Activated CD4-positive, alpha-beta T cell treated with anti-CD3 and anti-CD28 coated beads, Interleukin-10, Interleukin-2, amounts not matched to agents 100 ng/mL and 50 ng/mL, durations not matched to agents 16 hours and 8 hours (primary cell): Measurements from ENCODE around the gene ASS1.

Experiments
- DNase-seq: peaks from one replicate; pipeline ENCODE4 v3.0.0-alpha.2; 2020

The ASS1 gene

GRCh38 chr9:130537346-130538050, 92.7 kb downstream of the ASS1 start:
- no peak for DNase-seq

GRCh38 chr9:130539420-130540223, 94.9 kb downstream of the ASS1 start:
- DNase-seq: no peak

- DNase-seq: no peak
These were observed 96.8 kb downstream of the ASS1 start for GRCh38 chr9:130541533-130541932.

GRCh38 chr9:130542038-130542437, 97.3 kb downstream of the ASS1 start:
- DNase-seq: no peak

- DNase-seq: no peak
These were observed 97.9 kb downstream of the ASS1 start for GRCh38 chr9:130542457-130543228.

- DNase-seq: no peak
These were observed 98.6 kb downstream of the ASS1 start for GRCh38 chr9:130543368-130543767.

- DNase-seq: no peak
These were observed 99.1 kb downstream of the ASS1 start for GRCh38 chr9:130543859-130544258.

GRCh38 chr9:130544364-130544763, 99.6 kb downstream of the ASS1 start:
- no peak for DNase-seq

GRCh38 chr9:130548103-130548502, 103.3 kb downstream of the ASS1 start:
- DNase-seq: no peak

GRCh38 chr9:130549093-130549735, 104.5 kb downstream of the ASS1 start:
- DNase-seq: peak; percentile 26
